Esophagus muscularis mucosa (tissue), 4 donors: ENCODE measurements around the gene LILRB5.

Source experiments
- CTCF ChIP-seq, 3 experiments: fragments of 200-600 bp in 2 of 3; fragments of 450-650 bp in 1 of 3; sonication (generic) in 2 of 3; IDR thresholded peaks; one replicate each; pipeline ENCODE4 v1.5.1; 2017 to 2019; ENCODE audit warnings: antibody characterized with exemption in 3 of 3, mild to moderate bottlenecking in 2 of 3, moderate library complexity in 1 of 3
- EP300 ChIP-seq: sonication (generic); formaldehyde crosslinking; IDR thresholded peaks from one replicate; pipeline ENCODE4 v1.6.1; 2017; ENCODE audit warnings: antibody characterized with exemption
- POLR2A ChIP-seq: fragments of 450-650 bp; IDR thresholded peaks from one replicate; pipeline ENCODE4 v1.6.1; 2017; ENCODE audit warnings: antibody characterized with exemption, moderate library complexity, mild to moderate bottlenecking, low read depth
- POLR2AphosphoS5 ChIP-seq, 2 donors: sonication (generic); formaldehyde crosslinking; IDR thresholded peaks; one replicate each; pipeline ENCODE4 v1.6.1; 2017; ENCODE audit warnings: antibody characterized with exemption in 2 of 2

GRCh38 chr19:54268936-54269335 lies 11.9 kb upstream of the LILRB5 start:
- TF ChIP-seq CTCF (IDR thresholded peaks at IDR 0.05) (no peak), EP300 (no peak), POLR2AphosphoS5 (IDR thresholded peaks at IDR 0.05) (no peak), POLR2A (no peak)
